HEK293 (cell line): ENCODE results near the gene GLRA1.

Experiments used
- CTCF ChIA-PET: fragments of 350-600 bp; formaldehyde crosslinking; extraction: SDS; loops from one replicate; lab custom pipeline; 2021; ENCODE audit warnings: antibody characterized with exemption; lab: Yijun Ruan, JAX
- POLR2A ChIA-PET: fragments of 300-600 bp; formaldehyde crosslinking; extraction: SDS; loops from one replicate; lab custom pipeline; 2020; ENCODE audit warnings: antibody characterized with exemption, inconsistent platforms; lab: Yijun Ruan, JAX
- H3K27ac ChIP-seq: fragments of 200-500 bp; sonication (Bioruptor generic); 2 replicates; pipeline ENCODE4 v1.5.1; 2014; ENCODE audit warnings: low read depth, low read length, control low read depth, inconsistent platforms; ENCODE audit errors: extremely low read depth
- H3K36me3 ChIP-seq, 2 experiments: fragments of 200-500 bp in 1 of 2; sonication (Bioruptor generic) in 1 of 2; 1 replicate in 1 of 2; 2 replicates in 1 of 2; pipeline ENCODE4 v1.5.1; 2014 to 2017; ENCODE audit warnings: inconsistent platforms in 2 of 2, low read length in 2 of 2; ENCODE audit not compliant: control insufficient read depth in 2 of 2, insufficient read depth in 1 of 2
- H3K4me1 ChIP-seq: fragments of 200-500 bp; sonication (Bioruptor generic); 2 replicates; pipeline ENCODE4 v1.5.1; 2014; ENCODE audit warnings: mild to moderate bottlenecking, low read length, inconsistent platforms; ENCODE audit not compliant: control insufficient read depth, insufficient read depth
- H3K4me3 ChIP-seq: 2 replicates; pipeline ENCODE4 v1.5.1; 2011; ENCODE audit warnings: low read depth, mild to moderate bottlenecking, control low read depth, low read length, moderate library complexity
- H3K9me3 ChIP-seq: fragments of 200-500 bp; sonication (Bioruptor generic); 2 replicates; pipeline ENCODE4 v1.5.1; 2014; ENCODE audit warnings: low read depth, low read length, inconsistent platforms; ENCODE audit not compliant: control insufficient read depth, insufficient read depth
- ATF2 ChIP-seq: fragments of 450-650 bp; formaldehyde crosslinking; IDR thresholded peaks from 2 replicates; pipeline ENCODE4 v1.5.1; 2016; ENCODE audit warnings: missing biosample characterization, missing genetic modification characterization, low read depth
- BCL11B ChIP-seq: fragments of 450-650 bp; formaldehyde crosslinking; IDR thresholded peaks from 2 replicates; pipeline ENCODE4 v1.5.1; 2016; ENCODE audit warnings: low read depth, missing biosample characterization, missing genetic modification characterization
- BCL6B ChIP-seq: fragments of 450-650 bp; formaldehyde crosslinking; IDR thresholded peaks from 2 replicates; pipeline ENCODE4 v1.5.1; 2017; ENCODE audit warnings: missing biosample characterization, missing genetic modification characterization
- EGR2 ChIP-seq: fragments of 450-650 bp; formaldehyde crosslinking; IDR thresholded peaks from 2 replicates; pipeline ENCODE4 v1.5.1; 2016; ENCODE audit warnings: low read depth, missing biosample characterization, missing genetic modification characterization
- GLIS1 ChIP-seq: fragments of 450-650 bp; formaldehyde crosslinking; IDR thresholded peaks from 2 replicates; pipeline ENCODE4 v1.5.1; 2016; ENCODE audit warnings: missing biosample characterization, missing genetic modification characterization
- KLF1 ChIP-seq: fragments of 450-650 bp; formaldehyde crosslinking; IDR thresholded peaks from 2 replicates; pipeline ENCODE4 v1.5.1; 2016; ENCODE audit warnings: missing biosample characterization, missing genetic modification characterization
- KLF17 ChIP-seq: fragments of 450-650 bp; formaldehyde crosslinking; IDR thresholded peaks from 2 replicates; pipeline ENCODE4 v1.5.1; 2016; ENCODE audit warnings: missing biosample characterization, missing genetic modification characterization
- MYNN ChIP-seq: fragments of 450-650 bp; formaldehyde crosslinking; IDR thresholded peaks from 2 replicates; pipeline ENCODE4 v1.5.1; 2016; ENCODE audit warnings: missing biosample characterization, missing genetic modification characterization, borderline replicate concordance
- PBX3 ChIP-seq: sonication (generic); formaldehyde crosslinking; IDR thresholded peaks from 2 replicates; pipeline ENCODE4 v1.8.1; 2022; ENCODE audit warnings: mild to moderate bottlenecking, moderate library complexity, missing genetic modification reagents
- SP2 ChIP-seq: fragments of 450-650 bp; formaldehyde crosslinking; IDR thresholded peaks from 2 replicates; pipeline ENCODE4 v1.5.1; 2016; ENCODE audit warnings: missing biosample characterization, missing genetic modification characterization
- ZBTB10 ChIP-seq: fragments of 450-650 bp; formaldehyde crosslinking; IDR thresholded peaks from 2 replicates; pipeline ENCODE4 v1.5.1; 2016; ENCODE audit warnings: missing biosample characterization, missing genetic modification characterization
- ZBTB6 ChIP-seq: fragments of 450-650 bp; formaldehyde crosslinking; IDR thresholded peaks from 2 replicates; pipeline ENCODE4 v1.5.1; 2017; ENCODE audit warnings: missing biosample characterization, missing genetic modification characterization
- ZNF133 ChIP-seq: fragments of 450-650 bp; formaldehyde crosslinking; IDR thresholded peaks from 2 replicates; pipeline ENCODE4 v1.5.1; 2016; ENCODE audit warnings: missing biosample characterization, missing genetic modification characterization
- ZNF16 ChIP-seq: fragments of 450-650 bp; formaldehyde crosslinking; IDR thresholded peaks from 2 replicates; pipeline ENCODE4 v1.5.1; 2016; ENCODE audit warnings: low read depth, missing biosample characterization, missing genetic modification characterization
- ZNF184 ChIP-seq: fragments of 450-650 bp; IDR thresholded peaks from 2 replicates; pipeline ENCODE4 v1.5.1; 2018; ENCODE audit warnings: missing biosample characterization, mild to moderate bottlenecking, missing genetic modification characterization
- ZNF211 ChIP-seq: fragments of 450-650 bp; formaldehyde crosslinking; IDR thresholded peaks from 2 replicates; pipeline ENCODE4 v1.5.1; 2016; ENCODE audit warnings: low read depth, missing biosample characterization, missing genetic modification characterization
- ZNF223 ChIP-seq: fragments of 450-650 bp; formaldehyde crosslinking; IDR thresholded peaks from 2 replicates; pipeline ENCODE4 v1.5.1; 2016; ENCODE audit warnings: missing biosample characterization, missing genetic modification characterization
- ZNF280D ChIP-seq: fragments of 450-650 bp; formaldehyde crosslinking; IDR thresholded peaks from 2 replicates; pipeline ENCODE4 v1.5.1; 2016; ENCODE audit warnings: missing biosample characterization, missing genetic modification characterization
- ZNF324 ChIP-seq: fragments of 450-650 bp; formaldehyde crosslinking; IDR thresholded peaks from 2 replicates; pipeline ENCODE4 v1.5.1; 2016; ENCODE audit warnings: missing biosample characterization, missing genetic modification characterization
- ZNF341 ChIP-seq: fragments of 450-650 bp; formaldehyde crosslinking; IDR thresholded peaks from 2 replicates; pipeline ENCODE4; 2016; ENCODE audit warnings: low read depth, missing biosample characterization, missing genetic modification characterization
- ZNF37A ChIP-seq: fragments of 450-650 bp; IDR thresholded peaks from 2 replicates; pipeline ENCODE4 v1.5.1; 2018; ENCODE audit warnings: missing biosample characterization, missing genetic modification characterization
- ZNF544 ChIP-seq: fragments of 450-650 bp; formaldehyde crosslinking; IDR thresholded peaks from 2 replicates; pipeline ENCODE4 v1.5.0; 2017; ENCODE audit warnings: missing biosample characterization, missing genetic modification characterization
- ZNF777 ChIP-seq: fragments of 450-650 bp; formaldehyde crosslinking; IDR thresholded peaks from 2 replicates; pipeline ENCODE4 v1.5.1; 2017; ENCODE audit warnings: missing biosample characterization, missing genetic modification characterization, borderline replicate concordance

Gene GLRA1

GRCh38 chr5:151906246-151906645 is 18.4 kb downstream of the GLRA1 start (continued):
- no peak for TF ChIP-seq ZBTB6 (tag by site-specific recombination)
- TF ChIP-seq ZNF544 (tag by site-specific recombination) = no peak
- no peak for TF ChIP-seq MYNN
- no peak for TF ChIP-seq ZNF777 (tag by site-specific recombination)
- no peak for TF ChIP-seq ZNF184
- TF ChIP-seq ZNF280D = no peak
- TF ChIP-seq SP2 (tag by site-specific recombination) = no peak
- TF ChIP-seq EGR2 (tag by site-specific recombination) = no peak
- TF ChIP-seq ATF2 (tag by site-specific recombination) = no peak
- TF ChIP-seq ZNF341 = no peak
- TF ChIP-seq KLF1 = no peak

GRCh38 chr5:151905557-151905961 is 19.1 kb downstream of the GLRA1 start:
- CTCF ChIA-PET = interaction anchor here (0.8 to 1.2 kb wide), 3 partner anchors 234 to 247 kb away, joined by 3 read pairs; no protein-coding TSS in a partner anchor
- TF ChIP-seq ZNF211 (tag by site-specific recombination) (no peak), ZBTB10 (no peak)
- Histone ChIP-seq H3K4me1 (no peaks in the 10 kb centered on the region), H3K4me3 (no peak overlapping the region), H3K27ac (no peak overlapping the region), H3K9me3 (no peaks in the 10 kb centered on the region), H3K36me3 (no peaks in the 10 kb centered on the region)
- POLR2A ChIA-PET = interaction anchor here (0.7 kb wide), 1 partner anchor 136 kb away, joined by 3 read pairs; no protein-coding TSS in a partner anchor

GRCh38 chr5:151904909-151905308 is 19.7 kb downstream of the GLRA1 start:
- ChIA-PET POLR2A (no interaction called here), CTCF (interaction anchor here (0.6 to 1.0 kb wide), 4 partner anchors 10 to 246 kb away, joined by 3 to 4 read pairs (median 4); no protein-coding TSS in a partner anchor)
- Histone ChIP-seq H3K27ac (no peak overlapping the region), H3K4me1 (no peaks in the 10 kb centered on the region), H3K36me3 (no peaks in the 10 kb centered on the region), H3K9me3 (no peaks in the 10 kb centered on the region), H3K4me3 (no peak overlapping the region)
- TF ChIP-seq PBX3 = no peak
- no peak for TF ChIP-seq ZNF133 (tag by site-specific recombination)
- TF ChIP-seq BCL11B = no peak
- no peak for TF ChIP-seq ZNF37A (tag by site-specific recombination)
- TF ChIP-seq KLF17 (tag by site-specific recombination) = no peak
- no peak for TF ChIP-seq ZNF324 (tag by site-specific recombination)
- TF ChIP-seq ZNF341 = no peak
- no peak for TF ChIP-seq BCL6B
- no peak for TF ChIP-seq ZNF16 (tag by site-specific recombination)
- no peak for TF ChIP-seq ZNF223 (tag by site-specific recombination)
- no peak for TF ChIP-seq GLIS1 (tag by site-specific recombination)
